ENCODE measurements around the gene ZNF420.

Gene ZNF420

DNA sequence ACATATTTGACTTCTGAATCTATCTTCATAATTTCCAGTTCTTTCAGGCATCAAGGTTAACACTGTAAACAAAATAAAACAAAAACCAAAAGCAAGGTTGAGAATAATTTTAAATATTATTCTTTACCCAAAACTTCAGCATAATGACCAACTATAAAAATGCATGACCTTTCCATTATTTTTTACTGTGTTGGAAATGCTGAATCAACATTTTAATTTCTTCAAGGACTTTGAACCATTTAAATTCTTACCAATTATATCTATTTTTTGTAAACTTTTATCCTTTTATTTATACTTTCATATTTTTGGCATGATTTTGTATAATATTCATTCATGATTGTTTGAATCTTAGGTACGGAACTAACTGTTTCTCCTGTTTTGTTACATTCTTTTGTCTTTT, 87.4 kb downstream of the ZNF420 start:
- Histone ChIP-seq H3K27ac (no peak overlapping the region), H3K4me1 (ENCODE audit: control insufficient read depth in 1 of 2, insufficient read depth in 1 of 2, low read depth in 1 of 2, low read length in 1 of 2) (no peaks in the 10 kb centered on the region), H3K36me3 (peaks cover 34% of the 10 kb centered on the region), H3K4me3 (ENCODE audit: low read depth in 1 of 2, low read length in 1 of 2) (no peak overlapping the region), H3K27me3 (no peaks in the 10 kb centered on the region), H3K9me3 (peaks cover 24% of the 10 kb centered on the region)
- no peak for TF ChIP-seq CTCF (IDR thresholded peaks at IDR 0.05)

- peaks cover 0 to 10% of the 10 kb centered on the region in 2 experiments for H3K4me1 ChIP-seq (ENCODE audit: control insufficient read depth in 1 of 2, insufficient read depth in 1 of 2, low read depth in 1 of 2, low read length in 1 of 2)
- H3K4me3 ChIP-seq (ENCODE audit: low read depth in 1 of 2, low read length in 1 of 2): peak within 1 kb of the TSS; percentile 75 to 96
- H3K27me3 ChIP-seq: no peaks in the 10 kb centered on the region
- peak within 1 kb of the TSS; percentile 70 for H3K27ac ChIP-seq
- TF ChIP-seq CTCF (IDR thresholded peaks at IDR 0.05): peak; percentile 43
- H3K36me3 ChIP-seq: peaks cover 21% of the 10 kb centered on the region
- peaks cover 6% of the 10 kb centered on the region for H3K9me3 ChIP-seq
Observed at GRCh38 chr19:37172368-37173366, 94.4 kb downstream of the ZNF420 start, which contains the start of gene ZNF585A. TSS of gene ZNF585A (minus strand) at chr19:37172695. CDS start at chr19:37169910, 2,785 bp downstream.

Measured in neutrophil (primary cell).